Measurements from ENCODE around the gene PADI6.

DNA sequence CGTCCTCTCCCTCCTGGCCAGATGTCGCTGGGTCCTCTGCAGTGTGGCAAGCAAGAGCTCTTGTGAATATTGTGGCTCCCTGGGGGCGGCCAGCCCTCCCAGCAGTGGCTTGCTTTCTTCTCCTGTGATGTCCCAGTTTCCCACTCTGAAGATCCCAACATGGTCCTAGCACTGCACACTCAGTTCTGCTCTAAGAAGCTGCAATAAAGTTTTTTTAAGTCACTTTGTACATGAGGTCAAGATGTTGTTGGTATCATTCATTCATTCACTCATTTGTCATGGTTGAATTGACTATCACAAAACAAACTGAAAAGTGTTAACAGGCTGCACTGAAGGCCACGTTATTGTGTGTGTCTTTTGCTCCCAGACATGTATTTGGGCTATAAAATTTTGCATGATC lies 8.2 kb upstream of the PADI6 start:
- TF ChIP-seq, protein P1, sequence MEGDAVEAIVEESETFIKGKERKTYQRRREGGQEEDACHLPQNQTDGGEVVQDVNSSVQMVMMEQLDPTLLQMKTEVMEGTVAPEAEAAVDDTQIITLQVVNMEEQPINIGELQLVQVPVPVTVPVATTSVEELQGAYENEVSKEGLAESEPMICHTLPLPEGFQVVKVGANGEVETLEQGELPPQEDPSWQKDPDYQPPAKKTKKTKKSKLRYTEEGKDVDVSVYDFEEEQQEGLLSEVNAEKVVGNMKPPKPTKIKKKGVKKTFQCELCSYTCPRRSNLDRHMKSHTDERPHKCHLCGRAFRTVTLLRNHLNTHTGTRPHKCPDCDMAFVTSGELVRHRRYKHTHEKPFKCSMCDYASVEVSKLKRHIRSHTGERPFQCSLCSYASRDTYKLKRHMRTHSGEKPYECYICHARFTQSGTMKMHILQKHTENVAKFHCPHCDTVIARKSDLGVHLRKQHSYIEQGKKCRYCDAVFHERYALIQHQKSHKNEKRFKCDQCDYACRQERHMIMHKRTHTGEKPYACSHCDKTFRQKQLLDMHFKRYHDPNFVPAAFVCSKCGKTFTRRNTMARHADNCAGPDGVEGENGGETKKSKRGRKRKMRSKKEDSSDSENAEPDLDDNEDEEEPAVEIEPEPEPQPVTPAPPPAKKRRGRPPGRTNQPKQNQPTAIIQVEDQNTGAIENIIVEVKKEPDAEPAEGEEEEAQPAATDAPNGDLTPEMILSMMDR (IDR thresholded peaks at IDR 0.05; ENCODE audit: borderline replicate concordance, extremely low read depth, low read length, poor library complexity, severe bottlenecking) = no peak
- TF ChIP-seq EZH2 (IDR thresholded peaks at IDR 0.05; ENCODE audit: borderline replicate concordance, low read depth, low read length, severe bottlenecking) = no peak
